Measurements from ENCODE around the gene NR2E1. TPM values are rescaled to one million over a fixed set of nuclear protein-coding genes. Genes with fewer than 3 reads are reported as not detected.

The NR2E1 gene
- total and polyA plus RNA-seq, 2 of the 4 experiments (the other 2 are of a cell fraction) = not detected

DNA sequence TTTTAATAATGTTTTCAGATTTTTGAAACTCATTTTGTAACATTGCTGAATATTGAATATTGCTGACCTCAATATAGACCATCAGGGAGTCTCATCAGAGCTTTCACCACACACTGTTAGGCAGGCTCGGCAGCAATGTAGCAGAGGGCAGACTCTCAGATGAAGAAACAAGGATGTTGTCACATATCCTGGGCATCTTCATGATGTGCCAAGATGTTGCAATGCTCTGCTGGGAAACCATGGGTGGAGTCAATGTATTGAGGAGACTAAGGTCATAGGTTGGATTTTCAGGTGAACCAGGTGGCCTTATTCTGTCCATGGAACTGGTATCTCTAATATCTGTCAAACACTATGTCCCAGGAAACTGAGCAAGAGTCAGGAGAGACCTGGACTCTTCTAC is 27.3 kb downstream of the NR2E1 start:
- H4K20me1 ChIP-seq (ENCODE audit: insufficient read depth, low read length) = no peaks in the 10 kb centered on the region
- no TSS peak for BruUV-seq (replicated peaks)
- in situ Hi-C loops (cut with MboI; ENCODE audit: low sequenced_read_pairs) (no loop called here), intact Hi-C loops (cut with micrococcal nuclease) (no loop called here), dilution Hi-C loops (cut with HindIII; ENCODE audit: low sequenced_read_pairs, unreplicated experiment) (no loop called here)
- POLR2A ChIA-PET (ENCODE audit: unreplicated experiment) = no interaction called here
- no peak overlapping the region for H2AK9ac ChIP-seq (replicated peaks; ENCODE audit: low read depth, low read length, poor library complexity)
- H3K79me1 ChIP-seq (ENCODE audit: low read depth in 1 of 2, low read length in 2 of 2) = no peaks in the 10 kb centered on the region
- H3K56ac ChIP-seq (ENCODE audit: extremely low read depth, insufficient read depth, low read length) = no peak overlapping the region
- H3K4me1 ChIP-seq (ENCODE audit: control insufficient read depth, insufficient read depth, low read length) = no peaks in the 10 kb centered on the region
- H3K9ac ChIP-seq (ENCODE audit: low read depth, low read length) = no peak overlapping the region
- CTCF ChIA-PET = no interaction called here
- H2BK15ac ChIP-seq (ENCODE audit: low read depth, low read length) = no peak overlapping the region
- peaks cover 17% of the 10 kb centered on the region for H3K27me3 ChIP-seq (ENCODE audit: control insufficient read depth, insufficient read depth, low read length)
- H3K4me3 ChIP-seq (ENCODE audit: insufficient read depth, low read depth, low read length) = no peak overlapping the region
- H2BK5ac ChIP-seq (ENCODE audit: low read depth, low read length, poor library complexity, severe bottlenecking) = no peak overlapping the region
- no peak overlapping the region for H4K91ac ChIP-seq (ENCODE audit: insufficient read depth, low read depth, low read length)
- no peak overlapping the region for H2BK20ac ChIP-seq (ENCODE audit: low read depth, low read length)
- H3K14ac ChIP-seq (replicated peaks; ENCODE audit: low read depth, low read length) = no peak overlapping the region
- H3K9me3 ChIP-seq (ENCODE audit: control insufficient read depth, insufficient read depth, low read length) = no peaks in the 10 kb centered on the region
- H3K9me1 ChIP-seq (ENCODE audit: insufficient read depth, low read length) = no peaks in the 10 kb centered on the region
- H4K5ac ChIP-seq (ENCODE audit: low read depth, low read length) = no peak overlapping the region
- no peak overlapping the region for H2BK120ac ChIP-seq (ENCODE audit: low read depth, low read length)
- H2AK5ac ChIP-seq (ENCODE audit: low read depth, low read length) = no peak overlapping the region
- H4K8ac ChIP-seq (ENCODE audit: low read depth in 2 of 2, low read length in 2 of 2) = no peak overlapping the region
- no peak overlapping the region for H2AFZ ChIP-seq (replicated peaks; ENCODE audit: low read length, poor library complexity)
- H3K23ac ChIP-seq (ENCODE audit: low read depth, low read length) = no peak overlapping the region
- no peak overlapping the region for H3K27ac ChIP-seq (ENCODE audit: insufficient read depth, low read length)
- DNase-seq (no peak), ATAC-seq (ENCODE audit: low read depth) (no peak)
- H3K4ac ChIP-seq (ENCODE audit: low read depth, low read length) = no peak overlapping the region
- no peak for TF ChIP-seq USF2 (IDR thresholded peaks at IDR 0.05; ENCODE audit: low read depth, low read length)
- no peak for TF ChIP-seq RAD21 (IDR thresholded peaks at IDR 0.05; ENCODE audit: low read length)
- TF ChIP-seq POLR2A (IDR thresholded peaks at IDR 0.05; ENCODE audit: low read depth, low read length) = no peak
- no peak for TF ChIP-seq MAZ (IDR thresholded peaks at IDR 0.05; ENCODE audit: borderline replicate concordance, low read depth, low read length)
- TF ChIP-seq, protein P1, sequence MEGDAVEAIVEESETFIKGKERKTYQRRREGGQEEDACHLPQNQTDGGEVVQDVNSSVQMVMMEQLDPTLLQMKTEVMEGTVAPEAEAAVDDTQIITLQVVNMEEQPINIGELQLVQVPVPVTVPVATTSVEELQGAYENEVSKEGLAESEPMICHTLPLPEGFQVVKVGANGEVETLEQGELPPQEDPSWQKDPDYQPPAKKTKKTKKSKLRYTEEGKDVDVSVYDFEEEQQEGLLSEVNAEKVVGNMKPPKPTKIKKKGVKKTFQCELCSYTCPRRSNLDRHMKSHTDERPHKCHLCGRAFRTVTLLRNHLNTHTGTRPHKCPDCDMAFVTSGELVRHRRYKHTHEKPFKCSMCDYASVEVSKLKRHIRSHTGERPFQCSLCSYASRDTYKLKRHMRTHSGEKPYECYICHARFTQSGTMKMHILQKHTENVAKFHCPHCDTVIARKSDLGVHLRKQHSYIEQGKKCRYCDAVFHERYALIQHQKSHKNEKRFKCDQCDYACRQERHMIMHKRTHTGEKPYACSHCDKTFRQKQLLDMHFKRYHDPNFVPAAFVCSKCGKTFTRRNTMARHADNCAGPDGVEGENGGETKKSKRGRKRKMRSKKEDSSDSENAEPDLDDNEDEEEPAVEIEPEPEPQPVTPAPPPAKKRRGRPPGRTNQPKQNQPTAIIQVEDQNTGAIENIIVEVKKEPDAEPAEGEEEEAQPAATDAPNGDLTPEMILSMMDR (conservative IDR thresholded peaks at IDR 0.05; ENCODE audit: low read depth, low read length) = no peak
- TF ChIP-seq NFE2L2 (IDR thresholded peaks at IDR 0.05; ENCODE audit: low read depth, low read length) = no peak
- no peak for TF ChIP-seq MAFK (IDR thresholded peaks at IDR 0.05; ENCODE audit: low read depth, low read length)
- no peak for TF ChIP-seq RFX5 (IDR thresholded peaks at IDR 0.05; ENCODE audit: low read depth, low read length)
- H3K18ac ChIP-seq (ENCODE audit: low read depth, low read length) = no peak overlapping the region
- no peaks in the 10 kb centered on the region for H3K36me3 ChIP-seq (ENCODE audit: control insufficient read depth, insufficient read depth, low read length)
- WGBS, 2 experiments (ENCODE audit: extremely low coverage in 2 of 2, insufficient read length in 1 of 2) = no CpG with 5 or more reads among the region's 1 CpG
- no peak overlapping the region for H3K4me2 ChIP-seq (ENCODE audit: low read depth, low read length)

Measured in IMR-90 (cell line).